B cell (primary cell): Measurements from ENCODE around the gene ARHGEF7. TPM values are rescaled to one million over a fixed set of nuclear protein-coding genes. Genes with fewer than 3 reads are reported as not detected.

Experiments
- ATAC-seq: fragments of 200-7000 bp; cut with Tn5 transposase; one replicate; pipeline ENCODE4 v1.10.0; 2021; ENCODE audit warnings: low read depth, mild to moderate bottlenecking, moderate number of reproducible peaks, moderate library complexity
- CTCF ChIA-PET: fragments of 350-600 bp; sonication (Branson Sonifier 250); formaldehyde crosslinking; loops from one replicate; lab custom pipeline; 2021; ENCODE audit warnings: antibody characterized with exemption, inconsistent platforms; lab: Charles Lee
- POLR2A ChIA-PET: fragments of 350-600 bp; sonication (Branson Sonifier 250); formaldehyde crosslinking; loops from one replicate; lab custom pipeline; 2021; ENCODE audit warnings: antibody characterized with exemption; lab: Charles Lee
- DNase-seq: peaks from one replicate; pipeline ENCODE4 v3.0.0; 2013
- H2AFZ ChIP-seq: 2 replicates; pipeline ENCODE4 v1.6.1; 2012; ENCODE audit warnings: mild to moderate bottlenecking, low read depth, low read length; ENCODE audit not compliant: insufficient read depth, poor library complexity, severe bottlenecking
- H3K27ac ChIP-seq, 2 donors: 1 replicate in 1 of 2; 2 replicates in 1 of 2; pipeline ENCODE4 v1.5.1; 2012 to 2013; ENCODE audit warnings: low read length in 2 of 2, mild to moderate bottlenecking in 2 of 2, moderate library complexity in 1 of 2
- H3K27me3 ChIP-seq, 4 experiments: fragments of 200-600 bp in 1 of 4; sonication (generic) in 1 of 4; replicated peaks in 1 of 4; 1 replicate in 2 of 4; 2 replicates in 2 of 4; pipeline versions ENCODE4 v1.6.1 to v1.7.0; 2013 to 2016; ENCODE audit warnings: low read length in 3 of 4, mild to moderate bottlenecking in 2 of 4, mixed read lengths in 1 of 4, moderate library complexity in 1 of 4; ENCODE audit not compliant: insufficient read depth in 4 of 4, control insufficient read depth in 3 of 4; ENCODE audit errors: control extremely low read depth in 1 of 4
- H3K36me3 ChIP-seq, 2 experiments: replicated peaks in 1 of 2; 1 replicate in 1 of 2; 2 replicates in 1 of 2; pipeline versions ENCODE4 v1.6.1 to v1.7.1; 2013; ENCODE audit warnings: low read length in 1 of 2; ENCODE audit not compliant: insufficient read depth in 2 of 2, control insufficient read depth in 1 of 2; ENCODE audit errors: control extremely low read depth in 1 of 2, extremely low read depth in 1 of 2
- H3K4me1 ChIP-seq, 2 donors: fragments of 200-600 bp in 1 of 2; sonication (generic) in 1 of 2; 1 replicate in 1 of 2; 2 replicates in 1 of 2; pipeline versions ENCODE4 v1.5.1 to v1.6.1; 2013 to 2017; ENCODE audit warnings: low read length in 2 of 2; ENCODE audit not compliant: control insufficient read depth in 2 of 2, insufficient read depth in 2 of 2
- H3K4me2 ChIP-seq: replicated peaks from 2 replicates; pipeline ENCODE3; 2012; ENCODE audit warnings: mild to moderate bottlenecking, low read depth, low read length; ENCODE audit not compliant: poor library complexity, severe bottlenecking
- H3K4me3 ChIP-seq, 5 experiments: fragments of 200-600 bp in 1 of 5; sonication (generic) in 1 of 5; 1 replicate in 3 of 5; 2 replicates in 2 of 5; pipeline versions ENCODE4 v1.5.1 to v1.7.0; 2011 to 2016; ENCODE audit warnings: low read length in 4 of 5, mild to moderate bottlenecking in 4 of 5, low read depth in 2 of 5, control low read depth in 1 of 5, moderate library complexity in 1 of 5; ENCODE audit not compliant: insufficient read depth in 1 of 5; ENCODE audit errors: control extremely low read depth in 1 of 5, extremely low read depth in 1 of 5
- H3K79me2 ChIP-seq: fragments of 200-600 bp; sonication (generic); one replicate; pipeline ENCODE4 v1.6.0; 2016; ENCODE audit warnings: low read length; ENCODE audit not compliant: control insufficient read depth, insufficient read depth
- H3K9ac ChIP-seq: fragments of 200-600 bp; sonication (generic); 2 replicates; pipeline ENCODE4 v1.6.1; 2017; ENCODE audit warnings: mild to moderate bottlenecking, low read length, moderate library complexity
- H3K9me3 ChIP-seq, 3 donors: one replicate each; pipeline versions ENCODE4 v1.6.1 to v1.7.1; 2013; ENCODE audit warnings: low read length in 2 of 3; ENCODE audit not compliant: control insufficient read depth in 2 of 3, insufficient read depth in 1 of 3; ENCODE audit errors: control extremely low read depth in 1 of 3
- H4K20me1 ChIP-seq: 2 replicates; pipeline ENCODE4 v1.6.0; 2012; ENCODE audit warnings: mild to moderate bottlenecking, low read length; ENCODE audit not compliant: insufficient read depth, control insufficient read depth, poor library complexity, severe bottlenecking
- H3K27ac Mint-ChIP-seq: one replicate; pipeline ENCODE4 v1.8.0; 2021; ENCODE audit warnings: mixed read lengths
- H3K27me3 Mint-ChIP-seq: one replicate; pipeline ENCODE4 v1.8.0; 2021; ENCODE audit warnings: mixed read lengths
- H3K4me1 Mint-ChIP-seq: one replicate; pipeline ENCODE4 v1.8.0; 2021; ENCODE audit warnings: mixed read lengths
- H3K4me3 Mint-ChIP-seq: one replicate; pipeline ENCODE4 v1.8.0; 2021; ENCODE audit warnings: mixed read lengths
- H3K9me3 Mint-ChIP-seq: one replicate; pipeline ENCODE4 v1.8.0; 2022; ENCODE audit warnings: mixed read lengths; ENCODE audit not compliant: insufficient read depth
- CTCF ChIP-seq: fragments of 200-600 bp; IDR thresholded peaks from one replicate; pipeline ENCODE4 v1.8.0; 2022; ENCODE audit warnings: antibody characterized with exemption, mild to moderate bottlenecking
- EZH2 ChIP-seq: IDR thresholded peaks from 2 replicates; pipeline ENCODE4 v1.6.1; 2012; ENCODE audit warnings: borderline replicate concordance, low read depth, mild to moderate bottlenecking, moderate library complexity, low read length; ENCODE audit not compliant: insufficient read depth, poor library complexity, severe bottlenecking
- WGBS: methylation state at CpG from one replicate; pipeline ENCODE4 v1.1.5; 2013; ENCODE audit warnings: missing lambda C conversion rate; ENCODE audit not compliant: insufficient coverage; 5-methylcytosine and 5-hydroxymethylcytosine counted together
- intact Hi-C: fragments of 100-400 bp; cut with micrococcal nuclease; formaldehyde crosslinking; loops from one replicate; pipeline ENCODE4 v1.10.0; 2022
- polyA plus RNA-seq: library from polyadenylated mRNA; depleted of rRNA; stranded (reverse); fragments of >200 nt; gene quantifications from 2 replicates; pipeline ENCODE4 v1.2.3, GENCODE V29; 2012
- total RNA-seq, 2 donors: library from RNA; stranded (reverse); fragments of 120-200 nt in 1 of 2; gene quantifications; 1 replicate in 1 of 2; 2 replicates in 1 of 2; pipeline versions ENCODE4 v1.2.3 to v1.2.4, GENCODE V29; 2013 to 2022

The ARHGEF7 gene
- total and polyA plus RNA-seq, 2 donors (not counting 1 experiment from before 2014, with no cell fraction given), result 62.3 to 125 TPM

GRCh38 chr13:111099290-111099689, 15.8 kb upstream of the ARHGEF7 start:
- H3K9me3 Mint-ChIP-seq, result peaks cover 14% of the 10 kb centered on the region
- POLR2A ChIA-PET, result no interaction called here

GRCh38 chr13:111110054-111110453, 5.1 kb upstream of the ARHGEF7 start:
- TF ChIP-seq EZH2 (no peak), CTCF (no peak)
- no peak overlapping the region for H3K4me3 Mint-ChIP-seq
- H3K4me2 ChIP-seq, result no peak overlapping the region
- H3K27me3 Mint-ChIP-seq, result peaks cover 73% of the 10 kb centered on the region
- no peaks in the 10 kb centered on the region for H3K79me2 ChIP-seq
- WGBS, result 72% methylated on average over 2 of the region's 2 CpGs
- DNase-seq (no peak), ATAC-seq (no peak)
- H3K4me3 ChIP-seq, result no peak overlapping the region
- no peak overlapping the region for H2AFZ ChIP-seq
- intact Hi-C loops, result no loop called here
- ChIA-PET CTCF (interaction anchor here (1.3 to 2.0 kb wide), 2 partner anchors 42 to 106 kb away, joined by 3 to 5 read pairs; no protein-coding TSS in a partner anchor), POLR2A (no interaction called here)
- H3K27me3 ChIP-seq, result peaks cover 3 to 41% (median 34%) of the 10 kb centered on the region in 4 experiments
- no peaks in the 10 kb centered on the region for H3K9me3 Mint-ChIP-seq
- peaks cover 0 to 10% (median 3%) of the 10 kb centered on the region in 3 donors for H3K9me3 ChIP-seq
- H4K20me1 ChIP-seq, result no peaks in the 10 kb centered on the region
- peaks cover 11% of the 10 kb centered on the region for H3K4me1 Mint-ChIP-seq
- peaks cover 10 to 12% of the 10 kb centered on the region in 2 donors for H3K4me1 ChIP-seq
- H3K27ac ChIP-seq, result no peak overlapping the region
- no peak overlapping the region for H3K27ac Mint-ChIP-seq
- H3K36me3 ChIP-seq, result no peaks in the 10 kb centered on the region
- no peak overlapping the region for H3K9ac ChIP-seq

More at GRCh38 chr13:111099290-111099689, 15.8 kb upstream of the ARHGEF7 start:
- 80% methylated on average over 1 of the region's 1 CpG for WGBS
- Histone ChIP-seq H4K20me1 (no peaks in the 10 kb centered on the region), H3K4me1 (no peaks in the 10 kb centered on the region), H3K4me3 (no peak overlapping the region), H3K27ac (no peak overlapping the region), H2AFZ (no peak overlapping the region), H3K79me2 (no peaks in the 10 kb centered on the region), H3K27me3 (peaks cover 0 to 19% (median 12%) of the 10 kb centered on the region in 4 experiments), H3K9ac (no peak overlapping the region), H3K4me2 (no peak overlapping the region), H3K9me3 (peaks cover 3 to 15% (median 8%) of the 10 kb centered on the region in 3 donors), H3K36me3 (no peaks in the 10 kb centered on the region)
- Mint-ChIP-seq H3K4me3 (no peak overlapping the region), H3K27ac (no peak overlapping the region), H3K4me1 (no peaks in the 10 kb centered on the region), H3K27me3 (peaks cover 67% of the 10 kb centered on the region)
- no peak for TF ChIP-seq CTCF
- no peak for TF ChIP-seq EZH2
- DNase-seq (no peak), ATAC-seq (no peak)
- CTCF ChIA-PET, result interaction anchor here (0.7 kb wide), 1 partner anchor 32 kb away, joined by 3 read pairs; no protein-coding TSS in a partner anchor
- intact Hi-C loops, result no loop called here
